Right cardiac atrium (tissue), 5 donors: Measurements from ENCODE around the gene FGF12. TPM values are rescaled to one million over a fixed set of nuclear protein-coding genes. Genes with fewer than 3 reads are reported as not detected.

Source experiments
- ATAC-seq, 2 donors: fragments of 200-7000 bp; cut with Tn5 transposase; one replicate each; pipeline versions ENCODE4 v1.8.0 to v1.9.1; 2020; ENCODE audit warnings: moderate library complexity in 2 of 2, mild to moderate bottlenecking in 1 of 2
- DNase-seq, 3 donors: peaks; one replicate each; pipeline ENCODE4 v3.0.0-alpha.2; 2020
- H3K27ac ChIP-seq: one replicate; pipeline ENCODE4 v1.5.1; 2013; ENCODE audit warnings: mild to moderate bottlenecking, low read length, control low read depth, moderate library complexity
- H3K27me3 ChIP-seq: one replicate; pipeline ENCODE4 v1.6.1; 2013; ENCODE audit not compliant: control insufficient read depth, insufficient read depth
- H3K4me1 ChIP-seq: one replicate; pipeline ENCODE4 v1.6.1; 2013; ENCODE audit warnings: low read length; ENCODE audit not compliant: control insufficient read depth, insufficient read depth
- H3K4me3 ChIP-seq: one replicate; pipeline ENCODE4 v1.5.1; 2013; ENCODE audit warnings: low read length, control low read depth
- H3K9me3 ChIP-seq: one replicate; pipeline ENCODE4 v1.6.1; 2013; ENCODE audit warnings: low read length; ENCODE audit not compliant: control insufficient read depth
- WGBS: extraction: QIAGEN DNeasy Blood & Tissue Kit; methylation state at CpG from one replicate; pipeline ENCODE4 v1.1.7; 2013; 5-methylcytosine and 5-hydroxymethylcytosine counted together
- intact Hi-C, 4 donors: fragments of 100-400 bp; cut with DNase I; formaldehyde crosslinking; loops; one replicate each; pipeline versions ENCODE4 v1.11.0 to v1.14.0; 2022 to 2023
- polyA plus RNA-seq: library from polyadenylated mRNA; stranded (reverse); fragments of 200-250 nt; gene quantifications from one replicate; pipeline ENCODE4 v1.2.3, GENCODE V29; 2013
- total RNA-seq, 4 donors: library from RNA; stranded (reverse); fragmentation: NEBNext Ultra II Directional; extraction: Animal tissue kit (Norgen Biotek cat#: 25700); gene quantifications; one replicate each; pipeline ENCODE4 v1.2.1, GENCODE V29; 2021
- donor health status: healthy with polysubstance abuse.
- donor health status: DM: no; HTN: yes; CAD: no.
- donor health status: DM: no; HTN: no; CAD: no.
- donor health status: DM: no; HTN: yes; CAD: no; lungs with severe emphysema.
- donor health status: DM: yes; HTN: yes; CAD: no.

FGF12 gene
- total and polyA plus RNA-seq, 5 donors: 230 to 354 (median 332) TPM

DNA sequence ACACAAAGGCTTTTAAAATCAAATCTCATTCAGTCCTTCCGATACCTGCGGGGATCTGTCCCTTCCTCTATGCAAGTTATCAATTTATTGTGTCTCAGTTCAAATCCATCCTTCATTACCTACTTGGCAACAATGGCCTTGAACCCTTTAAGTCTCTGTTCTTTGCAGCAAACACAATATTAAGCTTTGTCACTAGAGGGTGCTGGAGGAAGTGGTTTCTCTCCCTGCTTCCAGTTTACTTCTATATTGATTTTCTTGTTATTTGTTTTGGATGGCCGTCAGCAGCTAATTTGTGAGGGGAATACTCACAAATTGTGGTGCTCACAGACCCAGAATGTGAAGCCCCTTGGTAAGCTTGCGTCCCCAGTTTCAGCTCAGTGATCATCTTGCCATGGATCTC is 278.3 kb downstream of the FGF12 start:
- no peaks in the 10 kb centered on the region for H3K4me1 ChIP-seq
- ATAC-seq: no peak
- no peaks in the 10 kb centered on the region for H3K9me3 ChIP-seq
- no peak overlapping the region for H3K4me3 ChIP-seq
- no peak for DNase-seq
- H3K27me3 ChIP-seq: no peaks in the 10 kb centered on the region
- intact Hi-C loops: no loop called here
- whole genome bisulfite sequencing: 77% methylated on average over 4 of the region's 4 CpGs
- no peak overlapping the region for H3K27ac ChIP-seq

DNA sequence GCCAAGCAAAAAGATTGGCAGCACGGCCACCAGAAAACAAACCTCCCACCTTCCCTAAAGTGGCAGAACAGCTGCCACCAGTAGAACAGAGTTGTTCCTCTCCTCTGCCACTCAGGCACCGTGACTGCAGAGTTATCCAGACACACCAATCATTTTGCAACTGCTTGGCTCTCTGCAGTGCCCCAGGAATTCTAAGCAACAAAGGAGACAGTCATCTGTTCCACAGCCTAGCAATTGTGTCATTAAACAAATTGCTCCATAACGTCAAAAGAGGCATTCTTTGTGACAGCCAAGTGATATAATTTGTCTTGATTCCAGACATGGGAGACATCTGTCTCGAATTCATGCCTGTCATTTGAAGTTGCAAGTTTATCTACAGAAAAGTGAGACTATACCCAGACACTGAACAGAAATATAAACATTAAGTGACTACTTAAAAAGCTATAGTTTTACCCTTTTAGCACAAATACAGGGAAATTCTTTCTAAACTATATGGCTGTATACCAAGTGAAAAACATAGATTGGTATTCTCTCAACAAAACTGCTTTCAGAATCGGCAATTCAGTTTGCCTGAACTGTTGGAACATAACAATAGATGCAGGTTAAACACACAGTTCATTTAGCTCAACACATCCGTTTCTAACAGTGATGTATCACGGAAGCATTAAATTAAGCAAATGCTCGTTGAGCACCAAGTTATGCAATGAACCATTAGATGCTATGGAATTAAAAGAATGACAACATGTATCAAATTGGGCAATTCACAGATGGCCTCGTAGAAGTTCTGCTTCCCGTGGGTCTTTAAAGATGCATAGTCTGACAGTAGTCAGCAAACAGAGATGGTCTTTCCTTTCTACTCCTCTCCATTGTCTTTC is 281.3 kb downstream of the FGF12 start:
- no peak overlapping the region for H3K27ac ChIP-seq
- ATAC-seq: peak; percentile 89 to 92
- DNase-seq: peak; percentile 23 to 56 (median 54)
- intact Hi-C loops: loop anchor here in 1 of 4 donors (2.0 kb wide), 1 partner anchor 315 kb away; no protein-coding TSS in a partner anchor
- WGBS: 31% methylated on average over 10 of the region's 10 CpGs
- H3K27me3 ChIP-seq: no peaks in the 10 kb centered on the region
- no peak overlapping the region for H3K4me3 ChIP-seq
- no peaks in the 10 kb centered on the region for H3K4me1 ChIP-seq
- no peaks in the 10 kb centered on the region for H3K9me3 ChIP-seq

DNA sequence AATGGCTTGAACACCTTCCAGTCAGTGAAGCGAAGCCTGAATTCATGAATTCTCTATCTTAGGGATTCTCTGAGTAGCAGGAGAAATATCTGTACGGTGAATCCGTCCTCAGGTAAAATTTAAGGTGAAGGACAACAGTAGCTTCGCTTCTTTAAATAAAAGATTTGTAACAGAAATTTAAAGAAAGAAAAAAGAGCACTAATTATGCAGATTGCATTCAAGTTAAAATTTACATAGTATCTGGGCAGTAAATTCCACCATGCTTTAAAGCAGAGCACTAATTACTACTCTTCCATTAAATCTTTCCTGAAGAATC is 282.6 kb downstream of the FGF12 start:
- intact Hi-C loops: loop anchor here in 3 of 4 donors (2.0 to 5.0 kb wide), 4 partner anchors 257 to 1027 kb away; no protein-coding TSS in a partner anchor
- no peaks in the 10 kb centered on the region for H3K27me3 ChIP-seq
- H3K27ac ChIP-seq: no peak overlapping the region
- no peaks in the 10 kb centered on the region for H3K9me3 ChIP-seq
- no peaks in the 10 kb centered on the region for H3K4me1 ChIP-seq
- no peak overlapping the region for H3K4me3 ChIP-seq
- ATAC-seq: no peak
- no peak for DNase-seq
- WGBS: 35% methylated on average over 4 of the region's 4 CpGs

DNA sequence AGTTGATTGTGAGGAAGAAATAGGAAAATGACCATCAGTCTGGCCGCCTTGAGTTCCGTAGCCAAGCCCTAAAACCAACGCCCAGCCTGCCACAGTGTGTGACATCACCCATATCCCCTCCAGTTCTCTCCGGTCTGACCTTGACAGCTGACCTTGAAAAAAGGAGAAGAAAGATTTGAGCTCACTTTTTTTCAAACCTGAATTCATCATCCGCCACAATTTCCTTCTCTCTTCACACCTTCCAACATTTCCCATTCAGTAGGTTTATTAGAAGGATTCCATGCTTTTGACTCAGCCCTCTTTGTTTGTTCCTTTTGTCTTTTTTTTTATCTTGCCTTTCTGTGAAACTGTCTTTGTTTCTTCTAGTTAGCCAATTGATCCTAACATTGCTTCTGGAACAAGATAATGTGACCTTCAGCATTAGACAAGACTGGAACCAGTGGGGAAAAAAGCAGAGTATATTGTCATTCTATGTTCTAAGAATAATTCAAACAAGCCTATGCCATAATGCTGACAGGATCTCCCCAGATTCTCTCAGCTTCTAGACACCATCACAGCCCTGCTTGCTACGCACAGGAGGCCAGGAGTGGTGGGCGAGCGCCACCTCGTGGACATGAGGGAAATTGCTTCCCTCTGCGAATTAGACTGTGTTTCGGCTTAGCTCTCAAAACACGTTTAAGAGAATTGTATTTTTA is 283.1 kb downstream of the FGF12 start:
- WGBS: 18% methylated on average over 12 of the region's 12 CpGs
- ATAC-seq: peak; percentile 77 to 82
- DNase-seq: peak; percentile 47 to 80 (median 74)
- Histone ChIP-seq H3K4me1 (no peaks in the 10 kb centered on the region), H3K27ac (no peak overlapping the region), H3K27me3 (no peaks in the 10 kb centered on the region), H3K9me3 (no peaks in the 10 kb centered on the region), H3K4me3 (no peak overlapping the region)
- intact Hi-C loops: loop anchor here in 3 of 4 donors (2.0 to 5.0 kb wide), 4 partner anchors 257 to 1027 kb away; no protein-coding TSS in a partner anchor

DNA sequence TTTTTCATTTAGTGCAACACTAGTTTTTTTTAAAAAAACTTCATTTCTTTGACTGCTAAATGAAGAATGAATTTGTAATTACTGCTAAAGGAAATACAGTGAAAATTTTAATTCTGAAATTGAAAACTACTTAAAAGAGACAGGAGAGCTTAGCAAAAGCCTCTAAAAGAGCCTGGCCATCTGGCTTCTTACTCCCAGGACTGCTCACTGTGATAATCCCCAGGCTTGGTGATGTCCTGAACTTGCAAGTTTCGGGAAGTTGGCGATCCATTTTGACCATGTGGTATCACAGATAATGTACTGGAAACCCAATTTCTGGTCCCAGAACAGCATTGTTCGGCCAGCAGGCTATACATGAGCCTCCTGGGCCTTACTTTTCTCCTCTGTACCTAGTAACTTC is 292.1 kb downstream of the FGF12 start:
- intact Hi-C loops: loop anchor here in 1 of 4 donors (5.0 to 10.0 kb wide), 2 partner anchors 303 to 1020 kb away; no protein-coding TSS in a partner anchor
- no peak for DNase-seq
- no peak for ATAC-seq
- no peaks in the 10 kb centered on the region for H3K4me1 ChIP-seq
- H3K4me3 ChIP-seq: no peak overlapping the region
- 54% methylated on average over 3 of the region's 3 CpGs for WGBS
- no peak overlapping the region for H3K27ac ChIP-seq
- no peaks in the 10 kb centered on the region for H3K9me3 ChIP-seq
- H3K27me3 ChIP-seq: no peaks in the 10 kb centered on the region

DNA sequence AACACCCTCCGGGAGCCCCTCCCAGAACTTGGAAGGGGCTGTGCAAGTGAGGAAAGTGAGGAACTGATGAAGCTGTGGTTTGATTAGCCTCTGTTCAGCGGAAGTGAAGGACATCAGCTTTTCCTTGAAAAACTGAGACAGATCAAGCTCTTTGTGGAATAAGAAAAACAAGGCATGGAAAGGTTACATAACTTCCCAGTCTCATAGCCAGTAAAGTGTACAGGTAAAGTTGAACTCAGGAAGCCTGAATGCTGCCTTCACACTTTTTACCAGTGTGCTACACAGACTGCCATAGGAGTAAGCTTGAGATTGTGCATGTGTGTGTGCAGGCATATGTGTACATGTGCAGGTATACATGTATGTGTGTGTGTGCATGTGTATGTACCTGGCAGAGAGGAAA is 293.2 kb downstream of the FGF12 start:
- intact Hi-C loops: loop anchor here in 1 of 4 donors (10.0 kb wide), 1 partner anchor 1019 kb away; no protein-coding TSS in a partner anchor
- 76% methylated on average over 2 of the region's 2 CpGs for WGBS
- ATAC-seq: no peak
- Histone ChIP-seq H3K4me3 (no peak overlapping the region), H3K4me1 (no peaks in the 10 kb centered on the region), H3K27me3 (no peaks in the 10 kb centered on the region), H3K9me3 (no peaks in the 10 kb centered on the region), H3K27ac (no peak overlapping the region)
- DNase-seq: no peak

DNA sequence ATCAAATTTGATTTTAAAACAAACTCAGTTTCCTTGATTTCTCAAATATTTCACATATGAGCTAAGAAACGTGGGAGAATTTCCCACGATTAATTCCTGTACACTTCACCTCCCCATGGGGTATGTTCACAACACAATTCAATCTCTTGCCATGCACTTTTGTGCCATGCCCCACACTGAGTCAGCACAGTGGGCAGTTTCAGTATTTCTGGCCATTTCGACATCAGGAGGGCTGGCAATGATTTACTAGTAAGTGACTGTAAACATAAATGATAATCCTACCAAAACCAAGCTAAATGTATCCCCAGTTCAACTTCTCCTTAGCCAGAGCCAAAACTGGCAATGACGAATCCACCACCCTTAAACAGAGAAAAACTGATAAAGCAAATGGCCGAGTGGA is 293.6 kb downstream of the FGF12 start:
- WGBS: 60% methylated on average over 5 of the region's 5 CpGs
- H3K4me3 ChIP-seq: no peak overlapping the region
- H3K9me3 ChIP-seq: no peaks in the 10 kb centered on the region
- DNase-seq (no peak), ATAC-seq (no peak)
- H3K27me3 ChIP-seq: no peaks in the 10 kb centered on the region
- intact Hi-C loops: loop anchor here in 1 of 4 donors (10.0 kb wide), 1 partner anchor 1019 kb away; no protein-coding TSS in a partner anchor
- H3K27ac ChIP-seq: no peak overlapping the region
- no peaks in the 10 kb centered on the region for H3K4me1 ChIP-seq

DNA sequence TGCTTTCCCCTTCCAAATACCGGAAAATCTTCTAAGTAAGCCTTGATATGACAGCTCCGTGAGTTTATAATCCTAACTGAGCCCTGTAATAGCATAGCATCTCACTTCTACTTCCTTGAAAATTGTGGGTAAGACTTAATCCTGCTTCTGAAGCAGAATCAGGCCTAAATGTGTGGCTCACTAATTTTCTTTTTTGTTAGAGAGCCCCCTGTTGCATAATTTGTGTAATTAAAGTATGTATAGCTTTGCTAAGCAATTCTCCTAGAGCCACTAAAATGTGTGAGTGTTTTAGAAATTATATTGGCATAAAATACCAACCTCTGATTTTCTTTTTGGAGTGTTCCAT is 304.4 kb downstream of the FGF12 start:
- ATAC-seq: no peak
- no peak overlapping the region for H3K27ac ChIP-seq
- no peaks in the 10 kb centered on the region for H3K9me3 ChIP-seq
- H3K4me3 ChIP-seq: no peak overlapping the region
- no peaks in the 10 kb centered on the region for H3K4me1 ChIP-seq
- 60% methylated on average over 2 of the region's 2 CpGs for WGBS
- no peak for DNase-seq
- intact Hi-C loops: no loop called here
- H3K27me3 ChIP-seq: no peaks in the 10 kb centered on the region

DNA sequence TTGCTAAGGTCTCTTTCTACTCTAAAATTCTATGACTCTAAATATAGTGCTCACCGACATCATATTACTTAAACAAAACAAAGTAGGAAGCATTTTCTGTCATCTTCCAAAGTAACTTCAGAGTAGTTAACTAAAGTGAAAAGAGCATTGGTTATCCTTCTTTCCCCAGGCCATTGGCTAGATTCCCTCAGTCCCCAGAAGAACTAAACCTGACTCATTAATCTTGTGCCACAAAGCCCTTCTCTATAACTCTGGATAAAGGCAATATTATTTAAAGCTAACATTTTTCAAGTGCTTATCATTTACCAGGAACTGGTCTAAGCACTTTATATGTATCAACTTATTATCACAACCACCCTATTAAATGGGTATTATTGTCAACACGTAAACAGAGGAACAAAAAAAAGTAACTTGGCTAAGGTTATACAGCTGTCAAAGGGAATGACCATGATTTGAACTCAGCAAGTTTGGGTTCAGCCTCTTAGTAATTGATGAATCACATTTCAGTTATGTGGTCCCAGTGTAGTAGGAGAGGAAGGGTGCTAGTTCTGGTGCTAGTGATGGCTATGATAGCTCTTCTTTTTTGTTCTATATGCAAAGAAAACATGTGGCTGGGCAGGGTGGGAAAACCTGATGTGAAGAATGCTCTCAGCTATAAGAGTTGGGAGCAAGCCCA is 304.9 kb downstream of the FGF12 start:
- ATAC-seq: no peak
- no peak overlapping the region for H3K27ac ChIP-seq
- H3K9me3 ChIP-seq: no peaks in the 10 kb centered on the region
- no peak overlapping the region for H3K4me3 ChIP-seq
- no peak for DNase-seq
- no peaks in the 10 kb centered on the region for H3K4me1 ChIP-seq
- H3K27me3 ChIP-seq: no peaks in the 10 kb centered on the region
- intact Hi-C loops: no loop called here
- 75% methylated on average over 2 of the region's 2 CpGs for WGBS

DNA sequence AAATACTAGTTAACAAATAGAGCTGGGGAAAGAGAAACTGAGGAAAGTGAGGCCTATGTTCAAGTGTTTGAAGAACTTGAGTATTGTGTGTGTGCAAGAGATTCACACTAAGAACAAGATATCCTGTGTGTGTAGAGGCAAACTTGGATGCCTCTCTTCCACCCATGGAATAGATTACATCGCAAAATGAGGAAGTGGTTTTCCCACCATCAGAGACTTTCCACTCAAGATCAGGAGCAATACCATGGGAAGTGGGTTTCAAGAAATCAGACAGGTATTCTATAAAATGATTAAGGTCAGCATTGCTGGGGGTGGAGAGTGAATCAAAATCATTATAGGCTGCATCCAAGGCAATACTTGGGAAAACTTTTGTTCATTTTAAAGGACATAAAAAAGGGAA is 308.0 kb downstream of the FGF12 start:
- Histone ChIP-seq H3K27me3 (no peaks in the 10 kb centered on the region), H3K4me3 (no peak overlapping the region), H3K4me1 (no peaks in the 10 kb centered on the region), H3K9me3 (no peaks in the 10 kb centered on the region), H3K27ac (no peak overlapping the region)
- intact Hi-C loops: no loop called here
- 91% methylated on average over 1 of the region's 1 CpG for WGBS
- ATAC-seq (no peak), DNase-seq (no peak)

DNA sequence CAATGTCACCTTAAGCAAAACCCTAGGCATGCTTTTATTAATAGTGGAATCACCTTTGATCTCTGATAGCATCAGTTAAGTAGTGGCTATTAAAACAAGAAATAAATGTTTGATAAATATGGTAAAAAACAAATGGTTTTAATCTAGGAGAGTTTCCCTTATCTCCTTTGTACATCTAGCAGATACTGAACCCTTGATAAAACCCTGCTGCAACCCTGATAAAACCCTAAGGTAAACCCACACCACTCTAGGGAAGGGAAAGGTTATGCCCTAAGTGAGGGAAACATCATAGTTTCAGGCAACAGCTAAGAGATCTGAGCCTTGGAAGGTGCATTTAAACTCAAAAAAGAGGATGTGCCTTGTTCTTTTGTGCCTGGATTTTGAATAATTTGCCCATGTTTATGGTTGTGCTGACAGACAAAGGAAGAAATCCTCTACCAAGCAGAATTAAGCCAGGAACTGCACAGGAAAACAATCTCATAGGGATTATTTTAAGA is 309.7 kb downstream of the FGF12 start:
- Histone ChIP-seq H3K27ac (no peak overlapping the region), H3K4me3 (no peak overlapping the region), H3K27me3 (no peaks in the 10 kb centered on the region), H3K9me3 (no peaks in the 10 kb centered on the region), H3K4me1 (no peaks in the 10 kb centered on the region)
- no peak for DNase-seq
- intact Hi-C loops: no loop called here
- no peak for ATAC-seq
